Mesendoderm (in vitro differentiated cells): ENCODE data around the gene NCOA4.

Source experiments
- DNase-seq: peaks from one replicate; pipeline ENCODE4 v3.0.0; 2013
- H2AK5ac ChIP-seq: 2 replicates; pipeline ENCODE4 v1.6.1; 2013; ENCODE audit warnings: low read length, inconsistent platforms
- H2BK120ac ChIP-seq: 2 replicates; pipeline ENCODE4 v1.6.1; 2013; ENCODE audit warnings: low read depth, mild to moderate bottlenecking, low read length, moderate library complexity, mixed read lengths
- H2BK15ac ChIP-seq: replicated peaks from 2 replicates; pipeline ENCODE4 v1.6.1; 2013; ENCODE audit warnings: low read depth, mild to moderate bottlenecking, moderate library complexity
- H2BK5ac ChIP-seq: 2 replicates; pipeline ENCODE4 v1.6.1; 2013; ENCODE audit warnings: low read length, inconsistent platforms
- H3K18ac ChIP-seq: 2 replicates; pipeline ENCODE4 v1.6.1; 2013; ENCODE audit warnings: mild to moderate bottlenecking, low read length, mixed read lengths
- H3K23ac ChIP-seq: one replicate; pipeline ENCODE4 v1.6.1; 2013; ENCODE audit warnings: low read length
- H3K27ac ChIP-seq: 2 replicates; pipeline ENCODE4 v1.5.1; 2013; ENCODE audit warnings: low read depth, mild to moderate bottlenecking, inconsistent platforms, low read length, moderate library complexity
- H3K27me3 ChIP-seq: 2 replicates; pipeline ENCODE4 v1.6.1; 2013; ENCODE audit warnings: low read length, control low read depth, mild to moderate bottlenecking, inconsistent platforms; ENCODE audit not compliant: insufficient read depth, poor library complexity
- H3K36me3 ChIP-seq: 2 replicates; pipeline ENCODE4 v1.6.1; 2013; ENCODE audit warnings: low read length, inconsistent platforms; ENCODE audit not compliant: control insufficient read depth, insufficient read depth
- H3K4ac ChIP-seq: one replicate; pipeline ENCODE4 v1.6.1; 2013; ENCODE audit warnings: low read depth, mild to moderate bottlenecking, low read length, moderate library complexity
- H3K4me1 ChIP-seq: 2 replicates; pipeline ENCODE4 v1.6.1; 2013; ENCODE audit warnings: low read depth, low read length, inconsistent platforms; ENCODE audit not compliant: control insufficient read depth
- H3K4me2 ChIP-seq: 2 replicates; pipeline ENCODE4 v1.6.1; 2013; ENCODE audit warnings: low read length
- H3K4me3 ChIP-seq: 2 replicates; pipeline ENCODE4 v1.5.1; 2013; ENCODE audit warnings: mild to moderate bottlenecking, low read length
- H3K56ac ChIP-seq: one replicate; pipeline ENCODE4 v1.6.1; 2013; ENCODE audit warnings: low read length
- H3K79me1 ChIP-seq: 2 replicates; pipeline ENCODE4 v1.6.1; 2013; ENCODE audit warnings: low read length, inconsistent platforms
- H3K79me2 ChIP-seq: 2 replicates; pipeline ENCODE4 v1.6.1; 2013; ENCODE audit warnings: mild to moderate bottlenecking, low read length; ENCODE audit not compliant: control insufficient read depth, insufficient read depth
- H3K9ac ChIP-seq: 2 replicates; pipeline ENCODE4 v1.6.1; 2013; ENCODE audit warnings: low read length, inconsistent platforms
- H4K5ac ChIP-seq: one replicate; pipeline ENCODE4 v1.6.1; 2013; ENCODE audit warnings: low read length
- H4K8ac ChIP-seq: one replicate; pipeline ENCODE4 v1.6.1; 2013; ENCODE audit warnings: low read depth, mild to moderate bottlenecking, control low read depth, low read length, moderate library complexity
- WGBS: extraction: QIAGEN DNeasy Blood & Tissue Kit; methylation state at CpG from one replicate; pipeline ENCODE4 v1.1.7; 2013; ENCODE audit warnings: low lambda C conversion rate, missing lambda C conversion rate; ENCODE audit not compliant: insufficient coverage; ENCODE audit errors: extremely low coverage; 5-methylcytosine and 5-hydroxymethylcytosine counted together

The NCOA4 gene

GRCh38 chr10:46019569-46020343, 10.7 kb downstream of the NCOA4 start:
- Histone ChIP-seq H3K27me3 (no peaks in the 10 kb centered on the region), H2BK15ac (no peak overlapping the region), H2AK5ac (no peak overlapping the region), H3K18ac (no peak overlapping the region), H4K5ac (no peak overlapping the region), H4K8ac (no peak overlapping the region), H3K4me1 (peaks cover 2% of the 10 kb centered on the region), H3K23ac (no peak overlapping the region), H3K36me3 (peaks cover 5% of the 10 kb centered on the region), H3K27ac (no peak overlapping the region), H2BK120ac (no peak overlapping the region), H3K4me3 (no peak overlapping the region), H3K56ac (no peak overlapping the region), H3K9ac (no peak overlapping the region), H3K79me2 (peaks cover 54% of the 10 kb centered on the region), H3K79me1 (peaks cover 23% of the 10 kb centered on the region), H2BK5ac (no peak overlapping the region), H3K4ac (no peak overlapping the region), H3K4me2 (no peak overlapping the region)
- DNase-seq, result no peak
- no CpG with 5 or more reads among the region's 7 CpGs for whole genome bisulfite sequencing

GRCh38 chr10:46019177-46019528, 11.3 kb downstream of the NCOA4 start:
- H3K79me2 ChIP-seq, result peaks cover 54% of the 10 kb centered on the region
- H3K56ac ChIP-seq, result no peak overlapping the region
- H3K4me3 ChIP-seq, result no peak overlapping the region
- H2AK5ac ChIP-seq, result no peak overlapping the region
- no peak overlapping the region for H3K9ac ChIP-seq
- no peak overlapping the region for H3K4me2 ChIP-seq
- H4K5ac ChIP-seq, result no peak overlapping the region
- H2BK120ac ChIP-seq, result no peak overlapping the region
- no peak for DNase-seq
- no peak overlapping the region for H3K23ac ChIP-seq
- WGBS, result no CpG with 5 or more reads among the region's 3 CpGs
- H3K79me1 ChIP-seq, result peaks cover 23% of the 10 kb centered on the region
- no peak overlapping the region for H2BK5ac ChIP-seq
- peaks cover 2% of the 10 kb centered on the region for H3K4me1 ChIP-seq
- no peak overlapping the region for H2BK15ac ChIP-seq
- no peak overlapping the region for H4K8ac ChIP-seq
- peaks cover 6% of the 10 kb centered on the region for H3K36me3 ChIP-seq
- H3K18ac ChIP-seq, result no peak overlapping the region
- no peaks in the 10 kb centered on the region for H3K27me3 ChIP-seq
- H3K27ac ChIP-seq, result no peak overlapping the region
- H3K4ac ChIP-seq, result no peak overlapping the region

- H3K36me3 ChIP-seq, result peaks cover 6% of the 10 kb centered on the region
- no peak overlapping the region for H2AK5ac ChIP-seq
- H4K5ac ChIP-seq, result no peak overlapping the region
- no peak overlapping the region for H3K27ac ChIP-seq
- H2BK5ac ChIP-seq, result no peak overlapping the region
- DNase-seq, result no peak
- H2BK15ac ChIP-seq, result no peak overlapping the region
- H3K4me1 ChIP-seq, result peaks cover 2% of the 10 kb centered on the region
- H3K9ac ChIP-seq, result no peak overlapping the region
- H3K4ac ChIP-seq, result no peak overlapping the region
- H3K56ac ChIP-seq, result no peak overlapping the region
- no peak overlapping the region for H3K4me3 ChIP-seq
- H3K18ac ChIP-seq, result no peak overlapping the region
- no peak overlapping the region for H3K4me2 ChIP-seq
- H3K79me2 ChIP-seq, result peaks cover 54% of the 10 kb centered on the region
- H4K8ac ChIP-seq, result no peak overlapping the region
- H3K23ac ChIP-seq, result no peak overlapping the region
- no peaks in the 10 kb centered on the region for H3K27me3 ChIP-seq
- no CpG with 5 or more reads among the region's 2 CpGs for WGBS
- peaks cover 23% of the 10 kb centered on the region for H3K79me1 ChIP-seq
- no peak overlapping the region for H2BK120ac ChIP-seq
Measured at GRCh38 chr10:46018453-46019176, 11.8 kb downstream of the NCOA4 start.

- Histone ChIP-seq H3K36me3 (peaks cover 8% of the 10 kb centered on the region), H3K4ac (no peak overlapping the region), H4K5ac (no peak overlapping the region), H3K9ac (no peak overlapping the region), H3K23ac (no peak overlapping the region), H2AK5ac (no peak overlapping the region), H4K8ac (no peak overlapping the region), H3K56ac (no peak overlapping the region), H2BK15ac (no peak overlapping the region), H3K79me1 (peaks cover 23% of the 10 kb centered on the region), H2BK5ac (no peak overlapping the region), H3K4me2 (no peak overlapping the region), H3K4me1 (peaks cover 2% of the 10 kb centered on the region), H3K18ac (no peak overlapping the region), H3K27ac (no peak overlapping the region), H2BK120ac (no peak overlapping the region), H3K4me3 (no peak overlapping the region), H3K79me2 (peaks cover 50% of the 10 kb centered on the region), H3K27me3 (no peaks in the 10 kb centered on the region)
- DNase-seq, result no peak
- no CpG with 5 or more reads among the region's 2 CpGs for WGBS
Measured at GRCh38 chr10:46017733-46018132, 12.7 kb downstream of the NCOA4 start.

GRCh38 chr10:46016811-46017210, 13.6 kb downstream of the NCOA4 start:
- no peak for DNase-seq
- H3K23ac ChIP-seq, result no peak overlapping the region
- peaks cover 8% of the 10 kb centered on the region for H3K36me3 ChIP-seq
- H3K4me2 ChIP-seq, result no peak overlapping the region
- no peak overlapping the region for H3K4ac ChIP-seq
- H2BK120ac ChIP-seq, result no peak overlapping the region
- H4K5ac ChIP-seq, result no peak overlapping the region
- peaks cover 45% of the 10 kb centered on the region for H3K79me2 ChIP-seq
- no peak overlapping the region for H3K56ac ChIP-seq
- H2BK15ac ChIP-seq, result no peak overlapping the region
- no peak overlapping the region for H3K9ac ChIP-seq
- peaks cover 2% of the 10 kb centered on the region for H3K4me1 ChIP-seq
- no peak overlapping the region for H3K18ac ChIP-seq
- WGBS, result no CpG with 5 or more reads among the region's 1 CpG
- no peaks in the 10 kb centered on the region for H3K27me3 ChIP-seq
- no peak overlapping the region for H2AK5ac ChIP-seq
- H4K8ac ChIP-seq, result no peak overlapping the region
- H2BK5ac ChIP-seq, result no peak overlapping the region
- no peak overlapping the region for H3K4me3 ChIP-seq
- H3K79me1 ChIP-seq, result peaks cover 21% of the 10 kb centered on the region
- no peak overlapping the region for H3K27ac ChIP-seq
